HTERT RPE-1 (cell line): ENCODE data around the gene MCC.
"Not testable (repeated sequence)": the region's sequence is repeated elsewhere in the genome, so short reads cannot be mapped to it uniquely, and the experiment has no call there.

Source experiments
- in situ Hi-C: fragments of 300-500 bp; cut with MboI; formaldehyde crosslinking; loops from 4 replicates; pipeline ENCODE4 v1.14.3; 2020; ENCODE audit warnings: low sequenced_read_pairs

MCC gene

GRCh38 chr5:113427871-113428574 lies 60.2 kb downstream of the MCC start:
- in situ Hi-C loops: no loop called here

GRCh38 chr5:113425909-113426308 lies 62.3 kb downstream of the MCC start:
- in situ Hi-C loops: no loop called here

GRCh38 chr5:113421693-113422092 lies 66.6 kb downstream of the MCC start:
- in situ Hi-C loops: no loop called here

- in situ Hi-C loops: no loop called here
Measured at GRCh38 chr5:113405530-113405929, 82.7 kb downstream of the MCC start.

GRCh38 chr5:113404269-113404668 lies 84.0 kb downstream of the MCC start:
- in situ Hi-C loops: no loop called here

DNA sequence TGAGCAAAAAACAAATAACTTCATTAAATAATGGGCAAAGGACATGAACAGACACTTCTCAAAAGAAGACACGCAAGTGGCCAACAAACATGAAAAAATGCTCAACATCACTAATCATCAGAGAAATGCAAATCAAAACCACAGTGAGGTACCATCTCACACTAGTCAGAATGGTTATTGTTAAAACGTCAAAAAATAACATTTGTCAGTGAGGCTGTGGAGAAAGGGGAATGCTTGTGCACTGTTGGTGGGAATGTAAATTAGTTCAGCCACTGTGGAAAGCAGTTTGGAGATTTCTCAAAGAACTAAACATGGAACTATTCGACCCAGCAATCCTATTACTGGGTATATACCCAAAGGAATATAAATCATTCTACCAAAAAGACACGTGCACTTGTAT lies 90.3 kb downstream of the MCC start:
- in situ Hi-C loops: not testable (repeated sequence)

- in situ Hi-C loops: no loop called here
Measured at GRCh38 chr5:113397046-113397445, 91.2 kb downstream of the MCC start.

DNA sequence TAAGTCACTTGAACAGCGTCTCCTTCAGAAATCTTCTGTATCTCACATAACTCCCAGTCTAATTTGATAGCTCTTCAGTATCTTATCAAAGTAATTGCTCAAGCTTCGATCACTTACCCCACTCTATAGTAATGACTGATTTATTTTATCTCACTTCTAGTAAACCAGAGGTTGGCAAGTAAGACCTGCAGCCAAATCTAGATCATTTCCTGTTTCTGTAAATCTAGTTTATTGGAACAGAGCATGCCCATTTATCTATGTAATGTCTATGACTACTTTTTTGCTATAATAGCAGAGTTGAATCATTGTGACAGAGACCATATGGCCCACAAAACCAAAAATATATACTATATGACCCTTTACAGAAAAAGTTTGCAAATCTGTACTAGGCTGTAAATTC lies 93.6 kb downstream of the MCC start:
- in situ Hi-C loops: no loop called here

DNA sequence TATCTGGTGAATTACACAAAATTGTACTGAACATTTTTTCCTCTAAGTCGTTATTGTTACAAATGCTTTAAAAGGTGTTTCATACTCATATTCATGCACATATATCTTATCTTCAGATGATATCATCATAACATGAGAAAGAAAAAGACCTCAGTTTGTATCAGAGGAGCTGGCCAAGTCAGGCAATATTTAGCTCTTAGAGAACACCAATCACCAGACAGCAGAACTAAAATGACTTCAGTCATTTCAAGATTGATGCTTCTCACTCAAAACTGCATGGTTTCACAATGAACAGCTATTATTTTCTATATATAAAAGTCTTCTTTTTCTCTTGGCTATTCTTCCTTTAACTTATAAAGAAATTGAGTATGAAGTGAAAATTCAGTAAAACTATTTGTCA lies 98.0 kb downstream of the MCC start:
- in situ Hi-C loops: no loop called here

DNA sequence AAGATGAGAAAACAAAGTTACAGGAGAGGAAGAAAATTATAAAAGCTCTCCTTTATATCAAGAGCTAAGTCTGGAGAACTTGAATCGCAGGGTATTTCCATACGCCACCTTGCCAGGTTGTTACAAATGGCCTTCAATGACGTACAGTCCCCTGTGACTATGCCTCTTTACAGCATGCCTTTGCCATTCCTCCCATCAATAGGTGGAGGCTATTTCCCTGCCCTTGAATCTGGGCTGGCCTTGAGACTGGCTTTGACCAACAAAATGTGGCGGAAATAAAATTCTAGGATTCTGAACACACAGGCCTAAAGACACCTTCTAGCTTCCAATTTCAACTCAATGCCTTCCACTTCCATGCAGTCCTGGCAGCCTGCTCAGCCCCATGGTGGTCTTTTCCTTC lies 99.1 kb downstream of the MCC start:
- in situ Hi-C loops: no loop called here

DNA sequence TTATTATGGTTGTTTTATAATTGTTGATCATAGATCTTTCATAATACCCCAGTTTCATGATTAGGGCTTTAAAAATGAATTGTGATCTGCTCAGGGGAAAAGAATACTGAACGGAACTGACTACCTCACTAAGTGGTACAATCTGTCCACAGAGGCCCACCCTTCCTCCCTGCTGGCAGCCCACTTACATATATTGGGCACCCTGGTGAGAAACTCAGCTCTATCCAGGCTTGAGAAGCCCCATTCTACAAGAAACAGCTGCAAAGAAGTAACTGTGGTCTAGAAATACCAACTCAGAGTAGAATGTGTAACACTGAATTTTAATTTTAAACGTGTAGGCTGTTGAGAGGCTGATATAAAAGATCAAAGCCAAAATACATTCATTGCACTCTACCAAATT lies 100.4 kb downstream of the MCC start:
- in situ Hi-C loops: no loop called here

DNA sequence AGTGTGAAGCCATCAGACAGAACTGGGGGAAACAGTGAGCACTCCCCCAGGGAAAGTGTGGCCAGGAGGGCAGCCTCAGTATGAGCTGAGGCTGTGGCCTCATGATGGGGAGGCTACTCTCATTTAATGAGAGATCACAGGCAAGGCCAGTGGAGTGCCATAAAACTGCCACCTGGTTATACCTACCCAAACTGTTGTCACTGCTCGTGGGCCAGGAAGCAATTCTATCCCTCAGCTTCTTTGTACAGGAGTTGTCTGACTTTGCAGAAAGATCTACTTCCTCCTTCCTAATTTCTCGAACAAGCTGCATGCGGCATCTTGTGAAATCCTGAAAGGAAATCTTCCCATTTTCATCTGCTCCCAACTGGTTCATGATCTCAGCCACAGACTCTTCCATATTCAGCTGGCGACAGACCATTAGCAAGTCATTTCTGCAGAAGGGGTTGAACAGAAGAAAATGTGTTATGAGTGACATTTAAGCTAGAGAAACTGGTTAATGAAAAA lies 103.4 kb downstream of the MCC start:
- in situ Hi-C loops: no loop called here

- in situ Hi-C loops: no loop called here
Measured at GRCh38 chr5:113382731-113383130, 105.5 kb downstream of the MCC start.

- in situ Hi-C loops: no loop called here
Measured at GRCh38 chr5:113381791-113382190, 106.5 kb downstream of the MCC start.

DNA sequence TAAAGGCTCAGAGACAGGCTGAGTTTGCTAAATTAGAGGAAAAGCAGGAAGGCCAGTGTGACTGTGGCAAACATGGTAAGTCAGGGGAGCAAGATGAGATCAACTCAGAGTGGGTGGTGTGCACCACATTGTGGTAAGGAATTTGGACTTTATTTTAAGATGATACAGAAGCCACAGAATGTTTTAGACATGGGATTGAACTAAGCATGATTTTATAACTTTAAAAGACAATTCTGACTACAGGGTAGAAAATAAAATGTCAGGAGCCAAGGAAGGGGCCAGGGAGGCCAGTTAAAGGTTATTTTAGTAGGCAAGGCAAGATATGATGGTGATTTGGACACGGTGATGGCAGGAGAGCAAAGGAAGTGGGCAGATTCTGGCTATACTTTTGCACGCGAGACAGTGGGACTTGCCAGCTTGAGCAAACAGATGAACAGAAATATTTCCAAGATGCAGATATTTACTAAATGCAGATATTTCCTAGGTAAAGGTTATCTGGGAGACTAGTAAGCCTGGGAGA lies 107.4 kb downstream of the MCC start:
- in situ Hi-C loops: no loop called here

GRCh38 chr5:113379936-113380806 lies 108.1 kb downstream of the MCC start:
- in situ Hi-C loops: no loop called here

- in situ Hi-C loops: no loop called here
Measured at GRCh38 chr5:113378959-113379541, 109.2 kb downstream of the MCC start.

DNA sequence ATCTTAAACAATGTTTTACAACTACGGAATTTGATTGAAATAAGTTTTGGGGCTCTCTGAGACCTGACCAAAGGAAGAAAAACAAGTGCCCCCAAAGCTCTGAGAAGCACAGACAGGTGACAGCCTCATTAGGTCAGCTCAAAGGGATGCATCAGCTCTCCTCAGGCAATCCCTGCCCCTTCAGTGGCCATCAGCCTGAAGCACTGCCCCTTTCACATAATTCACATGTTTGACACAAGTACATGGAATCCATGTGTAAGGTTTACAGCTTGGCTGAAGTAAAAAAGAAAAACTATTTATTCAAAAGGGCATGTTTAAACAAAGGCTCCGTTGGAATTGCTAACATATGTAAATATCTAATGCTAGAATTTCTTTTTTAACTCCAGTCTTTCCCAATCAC lies 109.7 kb downstream of the MCC start:
- in situ Hi-C loops: no loop called here

DNA sequence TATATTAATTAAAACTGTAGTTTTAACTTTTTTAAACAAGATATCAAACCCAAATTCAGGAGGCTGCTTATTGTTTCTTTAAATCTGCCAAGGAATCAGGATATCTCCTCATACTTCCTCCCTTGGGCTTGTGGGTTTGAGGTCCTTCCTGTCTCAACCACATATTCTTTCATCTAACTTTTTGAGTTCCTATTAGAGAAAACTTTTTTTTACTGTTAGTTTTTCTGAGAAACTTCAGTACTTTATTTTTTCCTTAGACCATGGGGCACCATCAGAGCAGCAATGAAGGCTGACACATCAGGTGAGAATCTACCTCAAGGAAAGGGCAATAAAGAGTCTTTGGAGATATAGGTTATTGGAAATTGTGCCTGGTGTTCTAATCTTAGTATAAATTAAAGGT lies 110.2 kb downstream of the MCC start:
- in situ Hi-C loops: no loop called here

GRCh38 chr5:113376640-113377039 lies 111.6 kb downstream of the MCC start:
- in situ Hi-C loops: no loop called here

GRCh38 chr5:113375480-113376060 lies 112.7 kb downstream of the MCC start:
- in situ Hi-C loops: no loop called here
